Omental fat pad (tissue), 4 donors: ENCODE results near the gene PGLYRP3. TPM values are rescaled to one million over a fixed set of nuclear protein-coding genes. Genes with fewer than 3 reads are reported as not detected.

Experiments used
- ATAC-seq: fragments of 150-250 bp; one replicate; pipeline ENCODE4 v1.9.1; 2016; ENCODE audit warnings: mild to moderate bottlenecking, moderate library complexity; ENCODE audit not compliant: low FRiP score
- DNase-seq: peaks from one replicate; pipeline ENCODE4 v3.0.0-alpha.2; 2019; ENCODE audit warnings: low spot score
- total RNA-seq, 4 donors: library from RNA; depleted of rRNA; stranded (reverse); fragments of >200 nt; gene quantifications; one replicate each; pipeline ENCODE4 v1.1.0, GENCODE V29; 2016
- TF ChIP-seq, protein P1 (sequence below), 3 donors: fragments of 450-650 bp; IDR thresholded peaks; one replicate each; pipeline ENCODE4 v1.5.1; 2016 to 2017; ENCODE audit warnings: antibody characterized with exemption in 3 of 3, mild to moderate bottlenecking in 3 of 3, moderate library complexity in 2 of 3

The PGLYRP3 gene
- total RNA-seq, 4 donors from 2014 or later, result not detected

DNA sequence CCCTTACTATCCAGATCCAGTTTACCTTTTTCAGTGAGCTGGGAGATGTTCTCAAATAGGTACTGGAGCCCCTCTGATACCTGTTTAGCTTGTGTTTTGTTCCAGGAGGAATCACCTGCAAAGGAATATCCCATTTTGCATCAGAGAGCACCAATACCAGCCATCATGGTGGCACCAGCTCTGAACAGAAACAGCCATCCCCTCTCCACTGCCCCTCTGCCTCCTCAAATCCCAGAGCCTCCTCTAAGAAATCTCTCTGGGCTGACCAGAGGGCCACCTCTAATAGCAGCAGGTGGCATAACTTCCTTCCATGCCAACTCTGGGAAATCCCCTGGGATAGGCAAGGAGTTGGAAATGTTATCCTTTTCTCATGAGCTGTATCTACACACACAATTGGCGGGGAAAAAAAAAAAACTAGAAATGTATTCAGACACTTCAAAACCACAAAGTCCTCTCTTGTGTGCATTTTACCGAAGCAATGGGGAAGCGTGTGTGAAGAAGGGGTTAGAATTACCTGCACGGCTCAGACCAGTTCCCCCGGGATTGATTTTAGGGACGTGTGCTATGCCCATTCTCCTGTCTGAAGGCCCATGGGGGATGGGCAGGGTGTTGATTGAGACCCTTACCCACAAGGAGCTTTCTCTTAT lies 33.4 kb upstream of the PGLYRP3 start:
- DNase-seq (no peak), ATAC-seq (no peak)
- TF ChIP-seq, protein P1, sequence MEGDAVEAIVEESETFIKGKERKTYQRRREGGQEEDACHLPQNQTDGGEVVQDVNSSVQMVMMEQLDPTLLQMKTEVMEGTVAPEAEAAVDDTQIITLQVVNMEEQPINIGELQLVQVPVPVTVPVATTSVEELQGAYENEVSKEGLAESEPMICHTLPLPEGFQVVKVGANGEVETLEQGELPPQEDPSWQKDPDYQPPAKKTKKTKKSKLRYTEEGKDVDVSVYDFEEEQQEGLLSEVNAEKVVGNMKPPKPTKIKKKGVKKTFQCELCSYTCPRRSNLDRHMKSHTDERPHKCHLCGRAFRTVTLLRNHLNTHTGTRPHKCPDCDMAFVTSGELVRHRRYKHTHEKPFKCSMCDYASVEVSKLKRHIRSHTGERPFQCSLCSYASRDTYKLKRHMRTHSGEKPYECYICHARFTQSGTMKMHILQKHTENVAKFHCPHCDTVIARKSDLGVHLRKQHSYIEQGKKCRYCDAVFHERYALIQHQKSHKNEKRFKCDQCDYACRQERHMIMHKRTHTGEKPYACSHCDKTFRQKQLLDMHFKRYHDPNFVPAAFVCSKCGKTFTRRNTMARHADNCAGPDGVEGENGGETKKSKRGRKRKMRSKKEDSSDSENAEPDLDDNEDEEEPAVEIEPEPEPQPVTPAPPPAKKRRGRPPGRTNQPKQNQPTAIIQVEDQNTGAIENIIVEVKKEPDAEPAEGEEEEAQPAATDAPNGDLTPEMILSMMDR (IDR thresholded peaks at IDR 0.05), result no peak

DNA sequence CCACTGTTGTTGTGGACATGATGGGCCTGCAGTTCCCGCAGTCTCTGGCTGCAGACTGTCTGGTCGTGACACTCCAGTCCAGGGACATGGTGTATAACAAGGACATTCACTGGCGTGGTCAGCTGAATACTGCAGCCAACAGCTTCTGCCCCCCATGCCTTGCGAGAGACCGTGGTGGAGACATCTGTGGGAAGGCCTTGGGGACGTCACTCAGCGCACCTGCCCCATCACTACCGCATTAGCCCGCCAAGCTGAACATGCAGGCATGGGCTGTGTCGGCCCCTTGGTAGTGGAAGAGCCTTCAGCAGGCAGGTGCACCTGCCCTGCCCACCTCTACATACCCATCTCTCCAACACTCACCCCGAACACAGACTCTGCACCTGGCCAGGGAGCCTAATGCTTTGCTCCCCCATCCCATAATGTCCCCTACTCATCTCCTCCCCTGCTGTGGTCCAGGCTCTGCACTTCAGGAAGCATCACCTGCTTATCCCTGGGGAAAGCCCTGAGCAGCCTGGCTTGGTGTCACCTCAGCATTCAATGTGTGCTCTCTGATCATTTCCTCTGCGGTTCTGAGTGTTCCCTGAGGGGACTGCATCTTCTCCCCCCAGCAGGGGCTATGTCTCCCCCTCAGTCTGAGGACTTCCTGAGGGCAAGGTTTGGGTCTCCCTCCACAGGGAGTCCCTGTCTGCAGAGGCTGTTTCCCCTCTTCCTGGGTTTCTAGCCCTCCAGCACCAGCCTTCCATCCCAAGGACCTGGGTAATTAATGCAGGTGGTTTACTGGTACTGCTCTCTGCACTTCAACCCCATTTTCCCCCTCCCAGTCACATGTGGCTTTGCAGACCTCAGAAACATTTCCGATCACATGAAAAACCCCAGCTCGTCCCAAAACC lies 32.7 kb upstream of the PGLYRP3 start:
- DNase-seq, result no peak
- ATAC-seq, result no peak
- TF ChIP-seq, protein P1 (IDR thresholded peaks at IDR 0.05), result no peak

DNA sequence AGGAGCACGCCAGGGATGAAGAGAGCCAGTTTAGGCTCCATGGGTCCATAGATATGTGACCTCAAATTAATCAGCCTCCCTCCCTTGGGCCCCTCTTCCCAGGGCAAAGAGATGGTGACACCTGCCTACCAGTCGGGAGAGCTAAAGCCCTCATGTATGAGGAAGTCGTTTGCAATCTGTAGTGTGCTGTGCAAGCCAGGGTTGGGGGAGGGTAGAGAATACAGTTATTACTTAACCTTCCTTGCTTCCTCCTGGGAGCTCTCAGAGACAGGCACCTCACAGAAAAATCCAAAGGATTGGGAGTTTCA lies 31.9 kb upstream of the PGLYRP3 start:
- no peak for ATAC-seq
- TF ChIP-seq, protein P1 (IDR thresholded peaks at IDR 0.05), result no peak
- DNase-seq, result no peak

DNA sequence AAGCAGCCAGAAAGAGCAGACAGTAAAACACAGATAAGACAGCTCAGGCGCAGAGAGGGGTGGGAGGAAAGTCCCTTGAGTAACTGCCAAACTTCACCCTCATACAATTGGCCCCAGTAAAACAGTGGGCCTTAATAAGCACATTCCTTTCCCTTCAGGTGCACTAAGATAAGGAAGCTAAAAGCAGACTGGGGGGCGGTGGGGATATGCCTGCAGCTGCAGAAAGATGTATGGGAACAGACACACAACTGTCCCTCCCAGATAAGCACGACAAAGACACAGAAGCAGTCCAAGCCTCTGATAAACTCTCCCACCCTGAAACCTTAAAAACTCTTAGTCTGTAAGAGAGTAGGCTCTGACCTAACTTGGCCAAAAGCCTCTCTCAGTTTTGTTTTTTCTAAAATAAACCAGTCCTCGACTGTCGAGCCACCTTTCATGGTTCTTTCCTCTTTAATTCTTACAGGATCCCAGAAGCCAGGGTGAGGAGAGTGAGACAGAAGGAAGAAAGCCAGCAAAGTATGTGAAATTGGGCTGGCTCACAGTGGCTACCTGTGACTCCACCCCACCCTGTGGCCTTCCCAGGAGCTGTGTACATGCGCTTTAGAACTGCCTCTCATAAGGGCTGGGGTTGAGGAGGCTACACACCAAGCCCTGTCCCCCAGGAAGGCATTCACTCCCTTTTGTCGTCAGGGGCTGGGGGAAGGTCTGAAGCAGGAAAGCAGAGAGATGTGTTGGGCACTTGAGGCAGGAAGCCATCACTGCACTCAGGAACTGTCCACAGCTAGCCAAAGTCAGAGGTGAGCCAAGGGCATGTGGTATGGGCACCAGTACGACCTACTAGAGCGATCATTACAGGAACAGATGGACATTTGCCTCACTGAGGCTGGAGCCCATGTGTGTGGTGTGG lies 31.3 kb upstream of the PGLYRP3 start:
- TF ChIP-seq, protein P1 (IDR thresholded peaks at IDR 0.05), result no peak
- ATAC-seq (no peak), DNase-seq (no peak)

DNA sequence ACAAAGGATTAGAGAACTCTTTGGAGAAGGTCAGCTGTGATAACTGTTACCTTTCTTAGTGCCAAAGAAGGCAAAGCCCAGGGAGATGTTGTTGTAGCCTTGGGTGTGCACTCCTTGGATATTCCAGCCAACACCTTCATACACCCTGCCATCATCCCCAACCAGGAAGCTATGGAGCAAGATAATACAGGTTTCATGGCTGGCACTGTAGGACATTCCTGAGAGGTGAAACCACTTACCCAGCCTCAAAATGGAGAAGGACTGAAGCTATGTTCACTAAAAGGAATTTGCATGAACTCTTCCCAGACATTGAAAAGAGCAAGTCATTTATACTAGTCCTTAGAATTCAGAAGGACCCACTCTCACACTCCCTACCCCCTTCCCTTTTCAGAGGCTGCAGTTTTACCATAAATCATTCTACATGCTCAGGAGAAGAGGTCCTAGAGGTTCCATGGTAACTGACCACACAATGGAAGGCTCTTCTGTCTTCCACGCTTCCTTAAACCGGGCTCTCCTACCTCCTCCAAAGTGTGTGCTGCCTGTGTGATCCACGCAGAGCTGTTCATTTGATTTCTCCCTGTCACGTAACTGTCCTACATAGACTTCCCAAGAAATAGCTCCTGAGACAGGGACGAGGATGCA lies 30.4 kb upstream of the PGLYRP3 start:
- DNase-seq (no peak), ATAC-seq (no peak)
- TF ChIP-seq, protein P1 (IDR thresholded peaks at IDR 0.05), result no peak

DNA sequence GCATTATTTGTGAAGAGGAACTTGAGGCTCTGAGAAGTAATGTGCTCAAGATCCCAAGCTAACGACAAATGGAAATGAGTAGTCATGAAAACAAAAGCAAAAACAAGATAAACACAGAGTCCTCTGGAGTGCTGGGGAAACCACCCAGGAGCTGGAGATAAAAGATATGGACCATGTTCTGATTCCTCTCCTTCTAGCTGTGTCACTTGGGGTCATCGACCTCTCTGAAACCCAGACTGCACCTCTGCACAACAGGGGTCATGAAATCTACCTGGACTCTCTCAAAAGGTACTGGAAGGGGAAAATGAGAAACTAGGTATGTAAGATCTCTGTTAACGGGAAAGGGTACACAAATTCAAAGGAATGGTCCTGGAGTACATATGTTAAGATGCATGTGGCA lies 29.4 kb upstream of the PGLYRP3 start:
- ATAC-seq (no peak), DNase-seq (no peak)
- TF ChIP-seq, protein P1 (IDR thresholded peaks at IDR 0.05), result no peak
